ENCODE data around the gene COX4I2.
"Not testable (repeated sequence)": the region's sequence is repeated elsewhere in the genome, so short reads cannot be mapped to it uniquely, and the experiment has no call there.

Gene COX4I2

DNA sequence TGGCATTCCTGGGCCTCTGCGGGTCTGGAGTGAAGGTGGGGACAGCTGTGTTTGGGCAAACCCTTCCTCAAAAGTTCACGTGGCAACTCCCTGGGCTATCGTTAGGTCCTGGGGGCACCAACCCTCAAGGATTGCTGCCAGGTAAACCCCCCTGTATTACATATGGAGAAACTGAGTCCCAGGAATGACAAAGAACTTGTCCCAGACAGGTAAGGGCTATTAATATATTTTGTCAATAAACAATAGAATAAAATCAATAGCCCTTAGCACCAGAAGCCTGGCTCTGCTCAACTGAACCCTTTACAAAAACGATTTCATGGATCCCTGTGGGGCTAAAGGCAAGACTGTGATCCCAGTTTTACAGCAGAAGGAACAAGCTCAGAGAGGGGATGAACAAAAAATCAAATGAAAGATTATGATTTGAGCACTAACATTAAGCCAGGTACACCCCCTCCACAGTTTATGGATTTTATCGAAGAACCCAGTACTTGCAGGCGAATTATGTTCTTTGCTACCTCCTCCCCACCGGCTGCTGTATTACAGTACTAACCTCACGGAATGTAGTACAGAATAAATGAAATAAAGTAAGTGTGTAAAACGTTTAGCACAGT, 30.0 kb upstream of the COX4I2 start:
- DNase-seq (ENCODE audit: low read depth in 2 of 2), result no peak

GRCh38 chr20:31608251-31608945, 29.3 kb upstream of the COX4I2 start:
- no peak for DNase-seq (ENCODE audit: low read depth in 2 of 2)

DNA sequence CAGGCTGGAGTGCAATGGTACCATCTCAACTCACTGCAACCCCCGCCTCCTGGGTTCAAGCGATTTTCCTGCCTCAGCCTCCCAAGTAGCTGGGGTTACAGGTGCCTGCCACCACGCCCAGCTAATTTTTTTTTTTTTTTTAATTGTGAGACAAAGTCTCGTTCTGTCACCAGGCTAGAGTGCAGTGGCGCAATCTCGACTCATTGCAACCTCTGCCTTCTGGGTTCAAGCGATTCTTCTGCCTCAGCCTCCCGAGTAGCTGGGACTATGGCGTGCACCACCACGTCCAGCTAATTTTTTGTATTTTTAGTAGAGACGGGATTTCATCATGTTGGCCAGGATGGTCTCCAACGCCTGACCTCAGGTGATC, 25.5 kb upstream of the COX4I2 start:
- not testable (repeated sequence) for DNase-seq (ENCODE audit: low read depth in 2 of 2)

DNA sequence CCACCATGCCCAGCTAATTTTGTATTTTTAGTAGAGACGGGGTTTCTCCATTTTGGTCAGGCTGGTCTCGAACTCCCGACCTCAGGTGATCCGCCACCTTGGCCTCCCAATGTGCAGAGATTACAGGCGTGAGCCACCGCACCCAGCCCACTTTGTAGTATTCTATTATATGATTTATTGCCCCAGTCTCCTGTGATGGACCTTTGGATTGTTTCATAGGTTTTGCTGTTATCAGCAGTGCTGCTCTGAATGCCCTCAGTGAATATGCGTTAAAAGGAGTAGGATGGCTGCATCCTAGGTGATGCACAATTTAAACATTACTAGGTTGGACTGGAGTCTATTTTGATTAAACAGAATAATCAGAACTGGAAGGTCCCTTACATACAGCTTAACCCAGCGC, 22.3 kb upstream of the COX4I2 start:
- DNase-seq (ENCODE audit: low read depth in 2 of 2), result no peak

DNA sequence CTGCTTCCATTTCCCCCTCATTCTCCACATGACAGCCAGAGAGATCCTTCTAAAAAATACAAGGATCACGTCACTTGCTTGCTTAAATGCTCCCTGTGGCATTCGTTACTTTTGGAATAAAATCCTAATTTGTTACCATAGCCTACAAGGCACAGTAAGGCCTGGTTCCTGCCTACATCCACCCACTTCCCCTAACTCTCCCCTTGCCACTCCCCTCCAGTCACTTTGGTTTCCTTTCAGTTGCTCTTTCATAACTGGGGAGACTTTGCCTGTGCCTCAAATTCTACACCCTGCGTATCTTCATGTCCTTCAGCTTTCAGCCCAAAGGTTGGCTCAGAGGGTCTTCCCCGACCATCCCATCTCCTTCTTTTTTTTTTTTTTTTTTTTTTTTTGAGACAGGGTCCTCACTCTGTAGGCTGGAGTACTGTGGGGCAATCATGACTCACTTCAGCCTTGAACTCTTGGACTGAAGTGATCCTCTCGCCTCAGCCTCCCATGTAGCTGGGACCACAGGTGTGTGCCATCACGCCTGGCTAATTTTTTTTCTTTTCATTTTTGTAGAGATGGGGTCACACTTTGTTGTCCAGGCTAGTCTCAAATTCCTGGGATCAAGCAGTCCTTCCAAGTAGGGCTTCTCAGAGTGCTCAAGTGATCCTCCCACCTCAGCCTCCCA, 20.1 kb upstream of the COX4I2 start:
- no peak for DNase-seq (ENCODE audit: low read depth in 2 of 2)

DNA sequence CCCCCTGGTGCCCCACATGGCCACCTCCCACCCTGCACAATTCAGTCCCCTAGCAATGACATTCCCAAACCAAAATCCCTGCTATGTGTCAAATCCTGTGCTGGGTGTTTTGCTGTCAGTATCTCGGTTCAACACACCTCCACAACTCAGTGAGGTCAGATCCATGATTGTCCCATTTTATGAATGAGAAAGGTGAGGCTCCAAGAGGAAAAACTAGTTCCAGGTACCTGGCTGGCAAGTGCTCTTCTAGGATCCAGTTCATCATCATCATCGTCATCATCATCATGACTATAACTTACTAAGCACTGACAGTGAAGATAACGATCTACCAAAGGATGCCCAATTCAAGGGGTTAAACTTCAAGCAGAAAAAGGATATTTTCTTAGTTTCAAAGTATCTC, 17.5 kb upstream of the COX4I2 start:
- no peak for DNase-seq (ENCODE audit: low read depth in 2 of 2)

GRCh38 chr20:31623123-31623505, 14.6 kb upstream of the COX4I2 start:
- DNase-seq (ENCODE audit: low read depth in 2 of 2), result not testable (repeated sequence)

DNA sequence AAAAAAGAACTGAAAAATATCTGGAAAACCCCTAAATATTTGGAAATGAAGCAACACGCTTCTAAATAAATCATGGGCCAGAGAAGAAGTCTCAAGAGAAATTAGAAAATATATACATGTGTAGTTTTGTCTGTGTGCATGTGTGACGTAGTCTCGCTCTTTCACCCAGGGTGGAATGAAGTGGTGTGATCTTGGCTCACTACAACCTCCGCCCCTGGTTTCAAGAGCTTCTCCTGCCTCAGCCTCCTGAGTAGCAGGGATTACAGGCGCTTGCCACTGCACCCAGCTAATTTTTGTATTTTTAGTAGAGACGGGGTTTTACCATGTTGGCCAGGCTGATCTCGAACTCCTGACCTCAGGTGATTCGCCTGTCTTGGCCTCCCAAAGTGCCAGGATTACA, 11.2 kb upstream of the COX4I2 start:
- not testable (repeated sequence) for DNase-seq (ENCODE audit: low read depth in 2 of 2)

DNA sequence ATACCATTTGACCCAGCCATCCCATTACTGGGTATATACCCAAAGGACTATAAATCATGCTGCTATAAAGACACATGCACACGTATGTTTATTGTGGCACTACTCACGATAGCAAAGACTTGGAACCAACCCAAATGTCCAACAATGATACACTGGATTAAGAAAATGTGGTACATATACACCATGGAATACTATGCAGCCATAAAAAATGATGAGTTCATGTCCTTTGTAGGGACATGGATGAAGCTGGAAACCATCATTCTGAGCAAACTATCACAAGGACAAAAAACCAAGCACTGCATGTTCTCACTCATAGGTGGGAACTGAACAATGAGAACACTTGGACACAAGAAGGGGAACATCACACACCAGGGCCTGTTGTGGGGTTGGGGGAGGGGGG, 9.7 kb upstream of the COX4I2 start:
- DNase-seq (ENCODE audit: low read depth in 2 of 2), result not testable (repeated sequence)

GRCh38 chr20:31630187-31630790, 7.4 kb upstream of the COX4I2 start:
- DNase-seq (ENCODE audit: low read depth in 2 of 2), result no peak

DNA sequence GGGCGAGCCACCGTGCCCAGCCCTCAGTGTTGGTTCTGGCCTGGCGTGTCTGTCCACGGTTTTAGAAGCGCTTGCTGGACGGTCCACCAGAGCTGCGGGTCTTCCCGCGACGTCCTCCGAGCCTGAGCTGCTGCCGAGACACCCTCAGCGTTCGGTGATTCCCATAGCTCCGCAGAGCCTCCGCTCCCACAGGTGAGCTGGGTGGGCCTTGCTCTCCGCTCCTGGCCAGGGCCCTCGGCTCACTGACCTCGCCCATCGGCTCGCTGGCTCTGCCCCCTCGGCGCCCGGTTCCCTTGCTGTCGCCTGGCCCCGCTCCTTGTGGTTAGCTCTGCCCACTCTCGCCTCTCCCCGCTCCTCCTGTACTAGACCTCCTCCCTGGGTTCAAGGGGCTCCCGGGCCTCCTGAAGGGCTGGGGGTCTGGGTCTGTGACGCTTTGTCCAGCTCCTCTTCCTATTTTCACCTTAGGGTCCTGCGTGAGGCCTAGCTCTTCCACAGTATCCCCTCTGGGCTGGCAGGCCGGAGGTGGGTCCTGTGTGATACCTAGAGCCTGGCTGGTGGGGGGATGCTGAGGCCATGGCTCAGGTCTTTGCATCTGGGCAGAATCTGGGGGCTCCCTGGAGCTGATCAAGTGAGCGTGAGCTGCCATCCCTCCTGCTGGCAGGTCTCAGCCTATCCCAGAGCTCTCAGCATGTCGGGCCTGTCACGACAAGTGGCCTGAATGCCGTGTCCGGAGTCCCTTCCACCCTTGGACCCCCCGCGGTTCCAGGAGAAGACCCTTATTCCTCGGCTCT, 5.0 kb upstream of the COX4I2 start:
- no peak for DNase-seq (ENCODE audit: low read depth in 2 of 2)

GRCh38 chr20:31633339-31633914, 4.3 kb upstream of the COX4I2 start:
- no peak for DNase-seq (ENCODE audit: low read depth in 2 of 2)

DNA sequence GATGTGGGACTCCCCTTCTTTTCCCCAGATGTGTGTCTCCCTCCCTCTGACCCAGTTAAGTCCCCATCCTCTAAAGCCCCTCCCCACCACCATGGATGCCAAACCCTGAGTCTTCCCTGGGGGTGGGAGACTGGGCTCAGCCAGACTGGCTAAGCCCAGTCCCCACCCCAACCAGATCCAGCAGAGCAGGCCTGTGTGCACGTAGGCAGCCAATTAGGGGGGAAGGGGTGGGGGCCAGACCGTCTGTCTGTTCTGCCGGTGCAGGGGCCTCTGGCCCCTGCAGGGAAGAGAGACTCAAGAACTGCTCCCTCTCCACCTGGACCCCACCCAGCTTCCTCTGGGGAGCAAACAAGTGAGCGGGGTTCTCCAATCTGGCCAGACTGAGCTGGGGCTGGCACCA, 605 bp downstream of the COX4I2 start:
- no peak for DNase-seq (ENCODE audit: low read depth in 2 of 2)

GRCh38 chr20:31638816-31639215, 1.1 kb downstream of the COX4I2 start:
- no peak for DNase-seq (ENCODE audit: low read depth in 2 of 2)

- DNase-seq (ENCODE audit: low read depth in 2 of 2), result no peak
Measured at GRCh38 chr20:31640259-31640658, 2.5 kb downstream of the COX4I2 start.

DNA sequence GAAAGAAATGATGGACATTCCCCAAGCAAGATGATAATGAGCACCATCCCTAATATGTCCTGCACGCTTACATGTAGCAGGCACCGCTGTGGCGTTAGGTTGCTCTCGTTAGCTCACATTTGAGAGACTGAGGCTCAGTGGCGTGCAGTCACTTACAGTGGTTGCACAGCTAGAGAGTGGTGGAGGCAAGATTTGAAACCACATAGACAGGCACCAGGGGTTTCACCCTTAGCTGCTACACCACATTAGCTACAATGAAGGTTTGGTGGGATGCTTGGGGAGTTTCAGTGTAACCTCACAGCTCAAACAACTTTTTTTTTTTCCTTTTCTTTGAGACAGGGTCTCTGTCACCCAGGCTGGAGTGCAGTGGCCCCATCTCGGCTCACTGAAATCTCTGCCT, 3.7 kb downstream of the COX4I2 start:
- no peak for DNase-seq (ENCODE audit: low read depth in 2 of 2)

GRCh38 chr20:31642837-31643236, 5.1 kb downstream of the COX4I2 start:
- no peak for DNase-seq (ENCODE audit: low read depth in 2 of 2)

GRCh38 chr20:31643522-31643921, 5.8 kb downstream of the COX4I2 start:
- DNase-seq (ENCODE audit: low read depth in 2 of 2), result no peak

GRCh38 chr20:31644701-31645100, 7.0 kb downstream of the COX4I2 start:
- DNase-seq (ENCODE audit: low read depth in 2 of 2), result no peak

GRCh38 chr20:31648104-31648503, 10.4 kb downstream of the COX4I2 start:
- not testable (repeated sequence) for DNase-seq (ENCODE audit: low read depth in 2 of 2)

DNA sequence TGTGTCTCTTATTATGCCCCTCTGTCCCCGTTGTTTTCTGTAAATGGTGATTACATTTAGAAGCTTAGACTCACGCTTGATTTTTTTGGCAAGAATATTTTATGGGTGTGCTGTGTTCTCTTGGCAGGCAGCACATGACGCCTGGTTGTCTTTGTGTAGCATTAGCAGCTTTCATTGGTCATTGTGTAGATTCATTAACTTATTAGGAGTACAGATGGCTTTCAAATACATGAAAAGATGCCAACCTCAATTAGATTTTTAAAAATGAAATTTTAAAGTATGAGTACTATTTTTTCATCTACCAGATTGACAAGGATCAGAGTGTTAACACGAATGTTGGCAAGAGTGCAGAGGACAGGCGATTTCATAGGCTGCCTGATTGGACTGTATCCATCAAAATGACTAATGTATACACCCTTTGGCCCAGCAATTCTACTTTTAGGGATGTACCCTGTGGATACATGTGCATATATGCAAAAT, 15.2 kb downstream of the COX4I2 start:
- no peak for DNase-seq (ENCODE audit: low read depth in 2 of 2)

DNA sequence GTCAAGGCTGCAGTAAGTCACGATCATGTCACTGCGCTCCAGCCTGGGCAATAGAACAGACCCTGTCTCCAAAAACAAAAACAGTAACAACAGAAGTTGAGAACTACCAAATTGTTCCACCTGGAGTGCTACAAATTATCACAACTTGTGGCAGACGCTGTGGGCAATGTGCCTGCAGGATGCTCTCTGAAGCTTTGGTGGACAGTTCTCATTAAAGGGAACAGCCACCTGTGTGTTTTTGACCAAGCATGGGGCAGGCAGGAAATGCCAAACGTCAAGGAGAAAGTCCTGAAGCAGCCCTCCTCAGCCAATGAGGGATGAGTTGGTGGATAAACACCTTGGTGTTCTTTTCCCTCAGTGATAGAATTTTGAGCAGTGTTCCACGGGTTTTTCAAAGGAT, 15.8 kb downstream of the COX4I2 start:
- DNase-seq (ENCODE audit: low read depth in 2 of 2), result no peak
